Common myeloid progenitor, CD34-positive (primary cell): ENCODE measurements around the gene GTSE1.

Experiments
- CTCF ChIA-PET: fragments of 350-600 bp; sonication (Branson Sonifier 250); formaldehyde crosslinking; loops from one replicate; lab custom pipeline; 2021; ENCODE audit warnings: antibody characterized with exemption; lab: Charles Lee
- POLR2A ChIA-PET: fragments of 350-600 bp; sonication (Branson Sonifier 250); formaldehyde crosslinking; loops from one replicate; lab custom pipeline; 2021; ENCODE audit warnings: antibody characterized with exemption; lab: Charles Lee
- DNase-seq, 3 donors: peaks; one replicate each; pipeline versions ENCODE4 v3.0.0 to v3.0.0-alpha.2; 2013
- H3K27ac ChIP-seq, 2 experiments: 1 replicate in 1 of 2; 2 replicates in 1 of 2; pipeline ENCODE4 v1.7.0; 2013; ENCODE audit warnings: inconsistent platforms in 2 of 2, low read length in 2 of 2, mild to moderate bottlenecking in 2 of 2, low read depth in 1 of 2, moderate library complexity in 1 of 2; ENCODE audit not compliant: severe bottlenecking in 2 of 2, insufficient read depth in 1 of 2, poor library complexity in 1 of 2
- H3K27me3 ChIP-seq, 5 experiments: replicated peaks in 2 of 5; 1 replicate in 3 of 5; 2 replicates in 2 of 5; pipeline versions ENCODE4 v1.6.1 to v1.7.0; 2013; ENCODE audit warnings: low read length in 4 of 5, mild to moderate bottlenecking in 2 of 5, moderate library complexity in 2 of 5, inconsistent platforms in 1 of 5; ENCODE audit not compliant: insufficient read depth in 5 of 5, control insufficient read depth in 4 of 5
- H3K36me3 ChIP-seq, 4 experiments: 1 replicate in 2 of 4; 2 replicates in 2 of 4; pipeline versions ENCODE4 v1.6.1 to v1.7.0; 2013; ENCODE audit warnings: low read length in 3 of 4, control low read depth in 1 of 4, mild to moderate bottlenecking in 1 of 4; ENCODE audit not compliant: control insufficient read depth in 4 of 4, insufficient read depth in 4 of 4
- H3K4me1 ChIP-seq, 4 experiments: 1 replicate in 3 of 4; 2 replicates in 1 of 4; pipeline versions ENCODE4 v1.6.1 to v1.7.1; 2013; ENCODE audit warnings: low read length in 3 of 4, mild to moderate bottlenecking in 3 of 4, control low read depth in 1 of 4, inconsistent platforms in 1 of 4, moderate library complexity in 1 of 4; ENCODE audit not compliant: control insufficient read depth in 4 of 4, insufficient read depth in 4 of 4; ENCODE audit errors: control extremely low read depth in 1 of 4
- H3K4me3 ChIP-seq, 7 experiments: 1 replicate in 4 of 7; 2 replicates in 3 of 7; pipeline versions ENCODE4 v1.5.1 to v1.7.0; 2013; ENCODE audit warnings: mild to moderate bottlenecking in 7 of 7, low read length in 6 of 7, moderate library complexity in 6 of 7, inconsistent platforms in 2 of 7, low read depth in 2 of 7, control low read depth in 1 of 7; ENCODE audit not compliant: insufficient read depth in 4 of 7, control insufficient read depth in 1 of 7; ENCODE audit errors: extremely low read depth in 1 of 7
- H3K9me3 ChIP-seq, 5 experiments: 1 replicate in 4 of 5; 2 replicates in 1 of 5; pipeline versions ENCODE4 v1.6.1 to v1.7.1; 2013; ENCODE audit warnings: low read length in 4 of 5, mild to moderate bottlenecking in 2 of 5, inconsistent platforms in 1 of 5, low read depth in 1 of 5, moderate library complexity in 1 of 5; ENCODE audit not compliant: control insufficient read depth in 4 of 5, insufficient read depth in 2 of 5; ENCODE audit errors: control extremely low read depth in 1 of 5
- WGBS: methylation state at CpG from one replicate; pipeline ENCODE4 v1.1.5; 2013; ENCODE audit not compliant: insufficient coverage; 5-methylcytosine and 5-hydroxymethylcytosine counted together

The GTSE1 gene

GRCh38 chr22:46251816-46252380 is 44.8 kb upstream of the GTSE1 start:
- POLR2A ChIA-PET, result interaction anchor here (1.6 kb wide), 1 partner anchor 8 kb away, joined by 3 read pairs; no protein-coding TSS in a partner anchor
- no peak overlapping the region for H3K27ac ChIP-seq
- WGBS, result 100% methylated on average over 2 of the region's 9 CpGs
- peaks cover 0 to 19% (median 14%) of the 10 kb centered on the region in 4 experiments for H3K4me1 ChIP-seq
- DNase-seq, result no peak
- H3K9me3 ChIP-seq, result no peaks in the 10 kb centered on the region
- H3K36me3 ChIP-seq, result no peaks in the 10 kb centered on the region
- no peaks in the 10 kb centered on the region for H3K27me3 ChIP-seq
- CTCF ChIA-PET, result interaction anchor here (2.7 to 3.1 kb wide), 2 partner anchors 10 to 36 kb away, joined by 9 to 10 read pairs; no protein-coding TSS in a partner anchor
- no peak overlapping the region for H3K4me3 ChIP-seq

DNA sequence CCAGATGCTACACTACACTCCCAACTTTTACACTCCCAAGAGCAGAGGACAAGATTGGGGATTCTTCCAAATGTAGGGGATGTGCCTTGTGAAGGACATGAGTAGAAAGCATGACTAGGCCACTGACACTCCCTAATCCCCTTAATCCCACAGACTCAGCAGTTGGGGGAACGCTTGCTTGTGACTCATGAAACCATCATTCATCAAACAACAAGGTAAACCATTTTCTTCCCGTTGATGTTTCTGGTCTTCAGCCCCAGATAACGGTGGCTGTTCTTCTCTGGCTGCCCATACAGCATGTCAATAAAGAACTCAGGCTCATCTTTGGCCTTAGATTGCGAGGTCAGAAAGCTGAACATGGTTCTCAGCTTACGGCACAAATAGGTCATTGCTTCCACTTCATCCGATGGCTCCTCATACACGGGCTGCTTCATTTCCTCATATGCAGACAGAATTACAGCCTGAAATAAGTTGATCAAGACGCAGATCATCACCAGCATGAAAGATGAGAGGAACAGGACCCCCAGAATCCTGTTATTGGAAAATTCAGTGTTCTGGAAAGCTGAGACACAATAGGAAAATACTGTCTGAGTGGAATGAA is 40.2 kb upstream of the GTSE1 start:
- H3K9me3 ChIP-seq, result no peaks in the 10 kb centered on the region
- WGBS, result 99% methylated on average over 8 of the region's 8 CpGs
- H3K4me1 ChIP-seq, result peaks cover 0 to 18% (median 5%) of the 10 kb centered on the region in 4 experiments
- CTCF ChIA-PET, result no interaction called here
- H3K27me3 ChIP-seq, result peaks cover 3 to 12% (median 8%) of the 10 kb centered on the region in 5 experiments
- no peak overlapping the region for H3K4me3 ChIP-seq
- no peak for DNase-seq
- no peak overlapping the region for H3K27ac ChIP-seq
- POLR2A ChIA-PET, result no interaction called here
- no peaks in the 10 kb centered on the region for H3K36me3 ChIP-seq

DNA sequence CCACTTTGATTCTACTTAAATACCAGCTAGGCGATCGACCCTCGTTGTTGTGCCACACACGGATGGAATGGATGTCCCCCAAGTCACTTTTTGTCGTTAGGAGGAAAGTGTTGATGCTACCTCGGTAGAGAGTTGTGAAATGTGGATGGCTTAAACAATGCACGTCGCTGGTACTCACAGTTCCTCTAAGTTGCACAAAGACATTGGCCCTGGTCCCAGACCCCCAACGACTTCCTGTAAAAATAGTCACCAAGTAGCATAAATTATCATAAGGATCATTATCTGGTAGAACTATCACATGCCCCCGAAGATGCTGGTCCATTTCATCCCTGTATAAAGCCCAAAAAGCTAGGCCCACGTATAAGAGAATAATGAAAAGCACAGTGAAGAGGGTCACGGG is 37.3 kb upstream of the GTSE1 start:
- DNase-seq, result peak in 2 of 3 donors; percentile 54 to 61
- no peak overlapping the region for H3K4me3 ChIP-seq
- no peak overlapping the region for H3K27ac ChIP-seq
- WGBS, result 50% methylated on average over 11 of the region's 12 CpGs
- H3K9me3 ChIP-seq, result peaks cover 0 to 11% (median 2%) of the 10 kb centered on the region in 5 experiments
- peaks cover 8 to 37% (median 17%) of the 10 kb centered on the region in 5 experiments for H3K27me3 ChIP-seq
- no peaks in the 10 kb centered on the region for H3K36me3 ChIP-seq
- H3K4me1 ChIP-seq, result peaks cover 0 to 25% (median 8%) of the 10 kb centered on the region in 4 experiments
- ChIA-PET CTCF (interaction anchor here (0.9 to 1.8 kb wide), 3 partner anchors 10 to 19 kb away, joined by 3 to 4 read pairs (median 4); partner anchors contain the start of gene CDPF1), POLR2A (interaction anchor here (0.7 kb wide), 1 partner anchor 8 kb away, joined by 3 read pairs; no protein-coding TSS in a partner anchor)

- ChIA-PET POLR2A (interaction anchor here (0.7 kb wide), 1 partner anchor 9 kb away, joined by 3 read pairs; no protein-coding TSS in a partner anchor), CTCF (interaction anchor here (0.7 to 1.8 kb wide), 4 partner anchors 10 to 143 kb away, joined by 3 to 4 read pairs (median 4); partner anchors contain the start of gene CDPF1)
- no peak for DNase-seq
- Histone ChIP-seq H3K9me3 (peaks cover 0 to 11% (median 2%) of the 10 kb centered on the region in 5 experiments), H3K4me1 (peaks cover 0 to 22% (median 8%) of the 10 kb centered on the region in 4 experiments), H3K36me3 (no peaks in the 10 kb centered on the region), H3K27me3 (peaks cover 8 to 37% (median 17%) of the 10 kb centered on the region in 5 experiments), H3K27ac (no peak overlapping the region), H3K4me3 (no peak overlapping the region)
- 90% methylated on average over 6 of the region's 6 CpGs for WGBS
Measured at GRCh38 chr22:46260038-46260437, 36.6 kb upstream of the GTSE1 start.

- H3K4me3 ChIP-seq, result peak overlapping the region in 2 of 7 experiments; percentile 33 to 36
- H3K9me3 ChIP-seq, result peaks cover 0 to 20% (median 2%) of the 10 kb centered on the region in 5 experiments
- CTCF ChIA-PET, result interaction anchor here (0.9 to 2.4 kb wide), 8 partner anchors 11 to 105 kb away, joined by 3 to 10 read pairs (median 4); partner anchors contain the start of gene GTSE1
- H3K27ac ChIP-seq, result no peak overlapping the region
- no peaks in the 10 kb centered on the region for H3K36me3 ChIP-seq
- H3K27me3 ChIP-seq, result peaks cover 8 to 40% (median 18%) of the 10 kb centered on the region in 5 experiments
- peak; percentile 78 to 87 (median 81) for DNase-seq
- POLR2A ChIA-PET, result interaction anchor here (1.4 kb wide), 1 partner anchor 18 kb away, joined by 3 read pairs; no protein-coding TSS in a partner anchor
- H3K4me1 ChIP-seq, result peaks cover 4 to 27% (median 8%) of the 10 kb centered on the region in 4 experiments
- 9% methylated on average over 91 of the region's 109 CpGs for WGBS
Measured at GRCh38 chr22:46262449-46263215, 34.0 kb upstream of the GTSE1 start.

DNA sequence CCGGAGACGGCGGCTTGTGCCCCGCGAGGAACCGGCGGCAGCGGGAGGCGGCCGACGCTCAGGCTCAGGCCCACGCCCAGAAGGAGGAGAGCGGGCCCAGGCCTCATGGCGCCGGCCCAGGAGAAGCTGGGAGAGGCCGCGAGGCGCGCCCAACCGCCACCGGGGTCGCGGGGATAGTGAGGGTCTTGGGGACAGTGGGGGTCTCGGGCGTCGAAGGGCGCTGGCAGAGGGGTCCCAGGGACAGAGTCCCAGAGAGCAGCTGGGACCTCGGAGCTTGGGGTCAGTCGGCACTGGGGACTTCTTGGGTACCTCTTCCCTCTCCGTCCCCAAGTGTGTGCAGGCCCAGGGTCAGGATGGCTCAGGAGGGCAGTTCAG is 33.5 kb upstream of the GTSE1 start, which contains the start of gene PKDREJ:
Gene PKDREJ, minus strand, starts transcription at position 128 of the 375 bp plus-strand sequence. Its CDS starts 21 bp downstream, at position 107.
- WGBS, result 53% methylated on average over 28 of the region's 30 CpGs
- Histone ChIP-seq H3K27ac (no peak within 1 kb of the TSS), H3K4me3 (peak within 1 kb of the TSS in 2 of 7 experiments; percentile 33 to 36), H3K4me1 (peaks cover 4 to 29% (median 10%) of the 10 kb centered on the region in 4 experiments), H3K9me3 (peaks cover 0 to 20% (median 2%) of the 10 kb centered on the region in 5 experiments), H3K36me3 (no peaks in the 10 kb centered on the region), H3K27me3 (peaks cover 8 to 40% (median 18%) of the 10 kb centered on the region in 5 experiments)
- no peak for DNase-seq
- CTCF ChIA-PET, result interaction anchor here (1.1 to 2.4 kb wide), 6 partner anchors 23 to 105 kb away, joined by 3 to 9 read pairs (median 4); partner anchors contain the start of gene GTSE1
- POLR2A ChIA-PET, result interaction anchor here (1.4 kb wide), 1 partner anchor 19 kb away, joined by 3 read pairs; no protein-coding TSS in a partner anchor
